Transverse colon (tissue), 4 donors: ENCODE measurements around the gene RNF5. TPM values are rescaled to one million over a fixed set of nuclear protein-coding genes. Genes with fewer than 3 reads are reported as not detected.
A peak's percentile ranks its signal among the peaks of the same experiment; 100 is the strongest.

Experiments used
- DNase-seq: peaks from one replicate; pipeline ENCODE4 v3.0.0-alpha.2; 2019
- H3K27ac ChIP-seq, 4 donors: fragments of 200-600 bp; sonication (generic); 2 replicates each; pipeline ENCODE4 v1.5.1; 2016 to 2018; ENCODE audit warnings: inconsistent platforms in 4 of 4
- H3K27me3 ChIP-seq: fragments of 200-600 bp; sonication (generic); 2 replicates; pipeline ENCODE4 v1.5.1; 2017; ENCODE audit warnings: inconsistent platforms
- H3K36me3 ChIP-seq, 4 donors: fragments of 200-600 bp; sonication (generic); 2 replicates each; pipeline ENCODE4 v1.5.1; 2017 to 2019; ENCODE audit warnings: inconsistent platforms in 4 of 4
- H3K4me1 ChIP-seq, 4 donors: fragments of 200-600 bp; sonication (generic); 2 replicates each; pipeline ENCODE4 v1.5.1; 2017 to 2020; ENCODE audit warnings: inconsistent platforms in 4 of 4
- H3K4me3 ChIP-seq, 4 donors: fragments of 200-600 bp; sonication (generic); 1 replicate in 1 of 4; 2 replicates in 3 of 4; pipeline versions ENCODE4 v1.5.1 to v1.6.1; 2017 to 2019; ENCODE audit warnings: inconsistent platforms in 4 of 4
- H3K9me3 ChIP-seq, 2 donors: fragments of 200-600 bp; sonication (generic); 2 replicates each; pipeline ENCODE4 v1.5.1; 2017 to 2019; ENCODE audit warnings: inconsistent platforms in 2 of 2
- CTCF ChIP-seq, 5 experiments: fragments of 200-600 bp in 3 of 5; fragments of 450-650 bp in 2 of 5; sonication (generic) in 3 of 5; IDR thresholded peaks; 1 replicate in 2 of 5; 2 replicates in 3 of 5; pipeline ENCODE4 v1.5.1; 2016 to 2017; ENCODE audit warnings: antibody characterized with exemption in 5 of 5, inconsistent platforms in 3 of 5, mild to moderate bottlenecking in 2 of 5, moderate library complexity in 1 of 5
- EP300 ChIP-seq: sonication (generic); formaldehyde crosslinking; IDR thresholded peaks from one replicate; pipeline ENCODE4 v1.6.1; 2017; ENCODE audit warnings: antibody characterized with exemption, low read depth
- POLR2A ChIP-seq: fragments of 450-650 bp; IDR thresholded peaks from one replicate; pipeline ENCODE4 v1.6.1; 2016; ENCODE audit warnings: antibody characterized with exemption, mild to moderate bottlenecking, moderate library complexity
- POLR2AphosphoS5 ChIP-seq, 3 donors: sonication (generic); formaldehyde crosslinking; IDR thresholded peaks; one replicate each; pipeline ENCODE4 v1.6.1; 2016; ENCODE audit warnings: antibody characterized with exemption in 3 of 3
- WGBS, 2 donors: methylation state at CpG; one replicate each; pipeline ENCODE4 v1.1.5; 2018; ENCODE audit warnings: low coverage in 1 of 2; 5-methylcytosine and 5-hydroxymethylcytosine counted together
- in situ Hi-C, 4 donors: fragments of 200-750 bp; cut with MboI; loops; one replicate each; pipeline versions ENCODE4 v1.15.0 to v1.15.1; 2017; ENCODE audit warnings: low sequenced_read_pairs in 3 of 4, low pct_ligation_motif_present in 1 of 4, low pct_unique_long_range_greater_than_20kb in 1 of 4
- intact Hi-C: fragments of 100-400 bp; cut with DNase I; formaldehyde crosslinking; loops from one replicate; pipeline ENCODE4 v1.15.1; 2023; ENCODE audit warnings: low total_unique reads
- total RNA-seq, 4 donors: library from RNA; depleted of rRNA; stranded (reverse); fragments of >200 nt; gene quantifications; one replicate each; pipeline ENCODE4 v1.1.0, GENCODE V29; 2016

RNF5 gene
- total RNA-seq, 4 donors from 2014 or later: 36.0 to 212 (median 120) TPM

DNA sequence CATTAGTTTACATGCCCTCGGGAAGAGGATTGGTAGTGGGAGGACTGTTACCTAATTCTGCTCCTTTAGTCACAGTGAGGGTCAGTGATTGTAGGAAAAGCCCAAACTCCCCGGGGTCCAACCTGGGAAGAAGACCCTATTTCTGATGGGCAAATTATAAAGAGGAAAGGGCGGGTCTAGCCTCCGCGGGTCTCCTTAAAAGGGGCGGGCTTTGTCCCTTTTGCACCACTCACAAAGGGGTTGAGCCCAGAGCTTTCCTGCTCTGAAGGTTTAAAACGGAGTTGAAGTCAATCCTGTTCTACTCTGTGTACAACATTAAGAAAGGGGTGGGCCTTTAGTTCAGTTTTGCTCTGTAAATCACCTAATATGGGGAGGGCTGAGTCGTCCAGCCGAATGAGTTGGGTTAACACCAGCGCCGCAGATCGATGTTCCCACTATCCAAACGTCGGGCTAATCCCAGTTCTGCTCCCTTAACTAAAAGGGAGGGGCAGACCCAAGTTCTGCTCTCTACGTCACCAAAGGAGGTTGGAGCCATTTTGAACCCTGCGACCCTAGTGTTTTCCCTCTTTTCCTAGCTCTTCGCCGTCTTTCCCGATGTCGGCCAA is 920 bp upstream of the RNF5 start:
- H3K4me3 ChIP-seq: peak overlapping the region; percentile 15 to 91 (median 84)
- peaks cover 25 to 68% (median 38%) of the 10 kb centered on the region in 4 donors for H3K4me1 ChIP-seq
- whole genome bisulfite sequencing, 2 donors: 1 to 7% methylated on average over 10 to 20 of the region's 20 CpGs
- H3K27me3 ChIP-seq: no peaks in the 10 kb centered on the region
- intact Hi-C loops: no loop called here
- H3K36me3 ChIP-seq: peaks cover 0 to 6% (median 2%) of the 10 kb centered on the region in 4 donors
- DNase-seq: no peak
- H3K27ac ChIP-seq: peak overlapping the region; percentile 94 to 96 (median 94)
- peak; percentile 29 to 77 (median 48) for TF ChIP-seq POLR2AphosphoS5 (IDR thresholded peaks at IDR 0.05)
- TF ChIP-seq POLR2A: peak; percentile 53
- no peak for TF ChIP-seq CTCF (IDR thresholded peaks at IDR 0.05)
- no peak for TF ChIP-seq EP300
- in situ Hi-C loops: no loop called here
- no peaks in the 10 kb centered on the region for H3K9me3 ChIP-seq

GRCh38 chr6:32178547-32179440 is 589 bp downstream of the RNF5 start:
- in situ Hi-C loops (no loop called here), intact Hi-C loops (no loop called here)
- H3K36me3 ChIP-seq: peaks cover 0 to 9% (median 3%) of the 10 kb centered on the region in 4 donors
- no peaks in the 10 kb centered on the region for H3K9me3 ChIP-seq
- TF ChIP-seq CTCF (IDR thresholded peaks at IDR 0.05): no peak
- TF ChIP-seq POLR2AphosphoS5 (IDR thresholded peaks at IDR 0.05): no peak
- no peak for TF ChIP-seq POLR2A
- TF ChIP-seq EP300: no peak
- DNase-seq: no peak
- H3K27me3 ChIP-seq: no peaks in the 10 kb centered on the region
- H3K4me3 ChIP-seq: peak overlapping the region; percentile 41 to 91 (median 84)
- H3K4me1 ChIP-seq: peaks cover 25 to 58% (median 37%) of the 10 kb centered on the region in 4 donors
- H3K27ac ChIP-seq: peak overlapping the region; percentile 94 to 96 (median 94)
- WGBS, 2 donors: 3 to 8% methylated on average over 8 to 24 of the region's 24 CpGs

DNA sequence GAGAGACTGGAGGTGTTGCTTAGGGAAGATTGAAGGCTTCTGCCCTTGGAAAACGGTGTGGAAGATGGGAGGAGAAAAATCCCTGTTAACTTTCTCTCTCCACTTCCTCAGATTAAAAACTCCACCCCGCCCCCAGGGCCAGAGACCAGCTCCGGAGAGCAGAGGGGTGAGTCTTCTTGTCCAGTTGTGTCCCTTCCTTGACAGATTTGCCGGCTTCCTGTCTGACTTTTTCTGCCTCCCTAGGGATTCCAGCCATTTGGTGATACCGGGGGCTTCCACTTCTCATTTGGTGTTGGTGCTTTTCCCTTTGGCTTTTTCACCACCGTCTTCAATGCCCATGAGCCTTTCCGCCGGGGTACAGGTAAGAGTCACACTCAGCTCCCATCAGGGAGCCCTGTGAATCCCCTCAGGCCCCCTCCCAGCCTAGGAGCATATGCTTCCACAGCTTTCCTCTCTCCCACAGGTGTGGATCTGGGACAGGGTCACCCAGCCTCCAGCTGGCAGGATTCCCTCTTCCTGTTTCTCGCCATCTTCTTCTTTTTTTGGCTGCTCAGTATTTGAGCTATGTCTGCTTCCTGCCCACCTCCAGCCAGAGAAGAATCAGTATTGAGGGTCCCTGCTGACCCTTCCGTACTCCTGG is 1.7 kb downstream of the RNF5 start:
- Histone ChIP-seq H3K4me3 (peak overlapping the region in 1 of 4 donors; percentile 91), H3K9me3 (no peaks in the 10 kb centered on the region), H3K27ac (peak overlapping the region; percentile 94 to 96 (median 94)), H3K36me3 (peaks cover 0 to 9% (median 3%) of the 10 kb centered on the region in 4 donors), H3K4me1 (peaks cover 23 to 51% (median 34%) of the 10 kb centered on the region in 4 donors), H3K27me3 (no peaks in the 10 kb centered on the region)
- intact Hi-C loops (no loop called here), in situ Hi-C loops (no loop called here)
- no peak for DNase-seq
- TF ChIP-seq POLR2A: no peak
- no peak for TF ChIP-seq POLR2AphosphoS5 (IDR thresholded peaks at IDR 0.05)
- no peak for TF ChIP-seq EP300
- TF ChIP-seq CTCF (IDR thresholded peaks at IDR 0.05): no peak
- 78 to 86% methylated on average over 5 to 10 of the region's 10 CpGs for WGBS, 2 donors

- H3K4me1 ChIP-seq: peaks cover 17 to 47% (median 31%) of the 10 kb centered on the region in 4 donors
- DNase-seq: no peak
- TF ChIP-seq POLR2AphosphoS5 (IDR thresholded peaks at IDR 0.05) (no peak), EP300 (no peak), POLR2A (no peak), CTCF (IDR thresholded peaks at IDR 0.05) (no peak)
- H3K36me3 ChIP-seq: peaks cover 0 to 9% (median 3%) of the 10 kb centered on the region in 4 donors
- 91% methylated on average over 4 to 15 of the region's 15 CpGs for WGBS, 2 donors
- H3K9me3 ChIP-seq: no peaks in the 10 kb centered on the region
- in situ Hi-C loops: no loop called here
- no peaks in the 10 kb centered on the region for H3K27me3 ChIP-seq
- no peak overlapping the region for H3K4me3 ChIP-seq
- intact Hi-C loops: no loop called here
- H3K27ac ChIP-seq: peak overlapping the region in 1 of 4 donors; percentile 14
Observed at GRCh38 chr6:32181148-32181702, 3.0 kb downstream of the RNF5 start.
